Natural killer cell (primary cell): ENCODE results near the gene APBB1. TPM values are rescaled to one million over a fixed set of nuclear protein-coding genes. Genes with fewer than 3 reads are reported as not detected.
A peak's percentile ranks its signal among the peaks of the same experiment; 100 is the strongest.

Experiments
- ATAC-seq, 3 donors: fragments of 150-1000 bp in 2 of 3; fragments of 200-7000 bp in 1 of 3; cut with Tn5 transposase; 1 replicate in 1 of 3; 2 replicates in 2 of 3; pipeline ENCODE4 v1.10.0; 2021; ENCODE audit warnings: mild to moderate bottlenecking in 2 of 3, moderate library complexity in 2 of 3
- DNase-seq, 2 donors: peaks; one replicate each; pipeline versions ENCODE4 v3.0.0 to v3.0.0-alpha.2; 2013 to 2021; ENCODE audit warnings: mixed read lengths in 1 of 2
- H3K27ac ChIP-seq: one replicate; pipeline ENCODE4 v1.5.1; 2013; ENCODE audit warnings: mild to moderate bottlenecking, low read length
- H3K27me3 ChIP-seq: one replicate; pipeline ENCODE4 v1.6.1; 2013; ENCODE audit warnings: low read length; ENCODE audit not compliant: control insufficient read depth, insufficient read depth
- H3K36me3 ChIP-seq: one replicate; pipeline ENCODE4 v1.6.1; 2013; ENCODE audit warnings: low read length; ENCODE audit not compliant: control insufficient read depth, insufficient read depth
- H3K4me1 ChIP-seq: one replicate; pipeline ENCODE4 v1.6.1; 2013; ENCODE audit warnings: low read length; ENCODE audit not compliant: control insufficient read depth, insufficient read depth
- H3K4me3 ChIP-seq: one replicate; pipeline ENCODE4 v1.5.1; 2013; ENCODE audit warnings: low read length
- H3K9me3 ChIP-seq: one replicate; pipeline ENCODE4 v1.6.1; 2013; ENCODE audit warnings: low read length; ENCODE audit not compliant: control insufficient read depth, insufficient read depth
- H3K27ac Mint-ChIP-seq, 2 donors: one replicate each; pipeline ENCODE4 v1.8.0; 2022; ENCODE audit warnings: mild to moderate bottlenecking in 2 of 2, mixed read lengths in 2 of 2, moderate library complexity in 1 of 2
- H3K27me3 Mint-ChIP-seq, 2 donors: one replicate each; pipeline ENCODE4 v1.8.0; 2022; ENCODE audit warnings: low read depth in 2 of 2, mixed read lengths in 2 of 2
- H3K36me3 Mint-ChIP-seq: one replicate; pipeline ENCODE4 v1.8.0; 2022; ENCODE audit warnings: mixed read lengths
- H3K4me1 Mint-ChIP-seq, 2 donors: one replicate each; pipeline ENCODE4 v1.8.0; 2022; ENCODE audit warnings: mixed read lengths in 2 of 2
- H3K4me3 Mint-ChIP-seq: one replicate; pipeline ENCODE4 v1.8.0; 2022; ENCODE audit warnings: mild to moderate bottlenecking, moderate library complexity, mixed read lengths
- H3K9me3 Mint-ChIP-seq, 2 donors: one replicate each; pipeline ENCODE4 v1.8.0; 2022; ENCODE audit warnings: mixed read lengths in 2 of 2
- CTCF ChIP-seq: fragments of 200-600 bp; IDR thresholded peaks from one replicate; pipeline ENCODE4 v1.8.0; 2022; ENCODE audit warnings: antibody characterized with exemption
- WGBS: methylation state at CpG from one replicate; pipeline ENCODE4 v1.1.7; 2013; ENCODE audit warnings: missing lambda C conversion rate; ENCODE audit not compliant: insufficient coverage; 5-methylcytosine and 5-hydroxymethylcytosine counted together
- intact Hi-C: fragments of 100-400 bp; cut with micrococcal nuclease; formaldehyde crosslinking; loops from one replicate; pipeline ENCODE4 v1.14.2; 2022
- total RNA-seq, 4 donors: library from RNA; stranded (reverse); fragments of 120-200 nt in 1 of 4; gene quantifications; one replicate each; pipeline versions ENCODE4 v1.2.3 to v1.2.4, GENCODE V29; 2013 to 2022

The APBB1 gene
- total RNA-seq, 3 donors from 2014 or later (not counting 1 experiment from before 2014, with no cell fraction given): 62.8 to 77.1 (median 67.5) TPM

GRCh38 chr11:6362873-6363678 lies 55.8 kb downstream of the APBB1 start:
- peak; percentile 41 to 78 for DNase-seq
- no peaks in the 10 kb centered on the region for H3K9me3 ChIP-seq
- H3K4me1 ChIP-seq: no peaks in the 10 kb centered on the region
- WGBS: 89% methylated on average over 6 of the region's 6 CpGs
- H3K4me1 Mint-ChIP-seq: no peaks in the 10 kb centered on the region
- no peak overlapping the region for H3K4me3 ChIP-seq
- no peak overlapping the region for H3K4me3 Mint-ChIP-seq
- no peaks in the 10 kb centered on the region for H3K36me3 Mint-ChIP-seq
- peak; percentile 75 to 93 (median 91) for ATAC-seq
- H3K27me3 Mint-ChIP-seq: no peaks in the 10 kb centered on the region
- H3K27ac ChIP-seq: no peak overlapping the region
- intact Hi-C loops: no loop called here
- H3K27ac Mint-ChIP-seq: no peak overlapping the region
- no peaks in the 10 kb centered on the region for H3K27me3 ChIP-seq
- H3K9me3 Mint-ChIP-seq: no peaks in the 10 kb centered on the region
- peak; percentile 63 for TF ChIP-seq CTCF
- no peaks in the 10 kb centered on the region for H3K36me3 ChIP-seq

GRCh38 chr11:6362185-6362872 lies 56.6 kb downstream of the APBB1 start:
- Histone ChIP-seq H3K36me3 (no peaks in the 10 kb centered on the region), H3K9me3 (no peaks in the 10 kb centered on the region), H3K4me1 (no peaks in the 10 kb centered on the region), H3K27me3 (no peaks in the 10 kb centered on the region), H3K27ac (no peak overlapping the region), H3K4me3 (no peak overlapping the region)
- WGBS: 88% methylated on average over 5 of the region's 5 CpGs
- intact Hi-C loops: no loop called here
- H3K27ac Mint-ChIP-seq: no peak overlapping the region
- TF ChIP-seq CTCF: no peak
- DNase-seq (no peak), ATAC-seq (no peak)
- no peaks in the 10 kb centered on the region for H3K36me3 Mint-ChIP-seq
- no peak overlapping the region for H3K4me3 Mint-ChIP-seq
- no peaks in the 10 kb centered on the region for H3K9me3 Mint-ChIP-seq
- H3K4me1 Mint-ChIP-seq: no peaks in the 10 kb centered on the region
- H3K27me3 Mint-ChIP-seq: no peaks in the 10 kb centered on the region

- Mint-ChIP-seq H3K4me1 (no peaks in the 10 kb centered on the region), H3K27ac (no peak overlapping the region), H3K4me3 (no peak overlapping the region), H3K9me3 (no peaks in the 10 kb centered on the region), H3K36me3 (no peaks in the 10 kb centered on the region), H3K27me3 (peaks cover 0 to 2% of the 10 kb centered on the region in 2 donors)
- H3K36me3 ChIP-seq: no peaks in the 10 kb centered on the region
- H3K4me3 ChIP-seq: no peak overlapping the region
- no peak for TF ChIP-seq CTCF
- ATAC-seq (no peak), DNase-seq (no peak)
- intact Hi-C loops: no loop called here
- WGBS: 85% methylated on average over 3 of the region's 3 CpGs
- no peaks in the 10 kb centered on the region for H3K9me3 ChIP-seq
- H3K4me1 ChIP-seq: no peaks in the 10 kb centered on the region
- H3K27me3 ChIP-seq: no peaks in the 10 kb centered on the region
- H3K27ac ChIP-seq: no peak overlapping the region
Observed at GRCh38 chr11:6360183-6360582, 58.7 kb downstream of the APBB1 start.
